HG02852 (cell line): Measurements from ENCODE around the gene CBY2.

ENCODE experiments used
- ATAC-seq: cut with Tn5 transposase; IDR thresholded peaks from one replicate; pipeline ENCODE4 v1.9.1; 2021; ENCODE audit warnings: mild to moderate bottlenecking, moderate library complexity; ENCODE audit not compliant: unreplicated experiment

The CBY2 gene

GRCh38 chr13:45700971-45701900 is 884 bp upstream of the CBY2 start:
- ATAC-seq: peak; percentile 72

- ATAC-seq: no peak
These were observed 810 bp downstream of the CBY2 start for GRCh38 chr13:45702869-45703391.

- no peak for ATAC-seq
These were observed 2.2 kb downstream of the CBY2 start for GRCh38 chr13:45704211-45704739.

GRCh38 chr13:45704854-45705695 is 3.0 kb downstream of the CBY2 start:
- no peak for ATAC-seq

GRCh38 chr13:45705918-45706317 is 3.8 kb downstream of the CBY2 start:
- peak; percentile 41 for ATAC-seq

- no peak for ATAC-seq
These were observed 5.5 kb downstream of the CBY2 start for GRCh38 chr13:45707516-45708100.

GRCh38 chr13:45711951-45712350 is 9.8 kb downstream of the CBY2 start:
- no peak for ATAC-seq

- no peak for ATAC-seq
These were observed 11.1 kb downstream of the CBY2 start for GRCh38 chr13:45713106-45713690.

- no peak for ATAC-seq
These were observed 11.6 kb downstream of the CBY2 start for GRCh38 chr13:45713721-45714120.

GRCh38 chr13:45714170-45714569 is 12.1 kb downstream of the CBY2 start:
- no peak for ATAC-seq

- ATAC-seq: no peak
These were observed 13.2 kb downstream of the CBY2 start for GRCh38 chr13:45715351-45715750.

GRCh38 chr13:45717349-45717748 is 15.2 kb downstream of the CBY2 start:
- ATAC-seq: no peak

- no peak for ATAC-seq
These were observed 15.9 kb downstream of the CBY2 start for GRCh38 chr13:45718063-45718462.

- ATAC-seq: no peak
These were observed 16.9 kb downstream of the CBY2 start for GRCh38 chr13:45718992-45719391.

- ATAC-seq: no peak
These were observed 19.1 kb downstream of the CBY2 start for GRCh38 chr13:45721203-45721731.

- no peak for ATAC-seq
These were observed 21.7 kb downstream of the CBY2 start for GRCh38 chr13:45723798-45724197.

- no peak for ATAC-seq
These were observed 26.6 kb downstream of the CBY2 start for GRCh38 chr13:45728759-45729158.

- no peak for ATAC-seq
These were observed 29.3 kb downstream of the CBY2 start for GRCh38 chr13:45731455-45731854.

- no peak for ATAC-seq
These were observed 30.8 kb downstream of the CBY2 start for GRCh38 chr13:45732916-45733315.

GRCh38 chr13:45733361-45733760 is 31.2 kb downstream of the CBY2 start:
- no peak for ATAC-seq
